ENCODE data around the gene MTCP1.
A peak's percentile ranks its signal among the peaks of the same experiment; 100 is the strongest.

Gene MTCP1

GRCh38 chrX:155053656-155054055, 17.3 kb downstream of the MTCP1 start:
- no peak for DNase-seq

GRCh38 chrX:155052738-155053498, 18.0 kb downstream of the MTCP1 start:
- DNase-seq = no peak

GRCh38 chrX:155048977-155049619, 21.8 kb downstream of the MTCP1 start:
- DNase-seq = peak; percentile 40 to 63

- DNase-seq = no peak
These were observed 24.0 kb downstream of the MTCP1 start for GRCh38 chrX:155046811-155047528.

GRCh38 chrX:155046129-155046810, 24.7 kb downstream of the MTCP1 start:
- DNase-seq = no peak

GRCh38 chrX:155035688-155036087, 35.2 kb downstream of the MTCP1 start:
- no peak for DNase-seq

- no peak for DNase-seq
These were observed 39.3 kb downstream of the MTCP1 start for GRCh38 chrX:155031657-155032056.

DNA sequence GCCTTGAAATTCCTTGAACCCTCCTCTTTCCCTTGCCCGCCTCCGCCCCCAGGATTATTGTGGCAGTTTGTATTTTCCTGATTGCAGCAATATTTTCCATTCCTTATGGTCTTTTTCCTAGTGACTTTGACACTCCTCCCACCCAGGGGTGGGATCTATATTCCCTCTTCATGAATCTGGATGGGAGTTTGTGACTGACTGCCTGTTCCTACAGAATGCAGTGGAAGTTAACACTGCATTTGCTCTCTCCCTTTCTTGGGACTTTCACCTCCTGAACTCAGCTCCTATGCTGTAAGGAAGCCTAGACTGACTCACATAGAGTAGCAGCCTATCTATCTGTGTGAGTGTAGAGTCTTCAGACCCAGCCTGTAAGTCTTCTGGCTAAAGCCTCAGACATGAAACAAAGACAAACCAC, 42.1 kb downstream of the MTCP1 start:
- DNase-seq = no peak

DNA sequence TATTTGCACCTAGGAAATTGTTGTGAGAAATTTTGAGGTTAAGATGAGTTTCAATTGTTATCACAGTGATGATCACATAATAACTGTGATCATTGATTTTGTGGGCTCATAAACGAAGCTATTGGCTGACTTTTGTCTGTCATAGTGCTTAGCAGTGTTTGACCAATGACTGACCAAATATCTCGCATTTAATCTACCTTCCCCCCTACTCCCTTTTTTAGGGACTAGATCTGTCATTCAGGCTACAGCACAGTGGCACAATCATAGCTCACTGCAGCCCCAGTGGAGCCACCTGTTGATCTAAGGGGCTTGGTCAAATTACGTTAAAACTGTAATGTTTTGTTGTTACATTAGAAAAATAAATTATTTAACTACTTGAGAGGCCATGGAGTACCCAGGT, 42.8 kb downstream of the MTCP1 start:
- no peak for DNase-seq

- peak in 1 of 2 donors; percentile 40 for DNase-seq
These were observed 43.3 kb downstream of the MTCP1 start for GRCh38 chrX:155027509-155028066.

DNA sequence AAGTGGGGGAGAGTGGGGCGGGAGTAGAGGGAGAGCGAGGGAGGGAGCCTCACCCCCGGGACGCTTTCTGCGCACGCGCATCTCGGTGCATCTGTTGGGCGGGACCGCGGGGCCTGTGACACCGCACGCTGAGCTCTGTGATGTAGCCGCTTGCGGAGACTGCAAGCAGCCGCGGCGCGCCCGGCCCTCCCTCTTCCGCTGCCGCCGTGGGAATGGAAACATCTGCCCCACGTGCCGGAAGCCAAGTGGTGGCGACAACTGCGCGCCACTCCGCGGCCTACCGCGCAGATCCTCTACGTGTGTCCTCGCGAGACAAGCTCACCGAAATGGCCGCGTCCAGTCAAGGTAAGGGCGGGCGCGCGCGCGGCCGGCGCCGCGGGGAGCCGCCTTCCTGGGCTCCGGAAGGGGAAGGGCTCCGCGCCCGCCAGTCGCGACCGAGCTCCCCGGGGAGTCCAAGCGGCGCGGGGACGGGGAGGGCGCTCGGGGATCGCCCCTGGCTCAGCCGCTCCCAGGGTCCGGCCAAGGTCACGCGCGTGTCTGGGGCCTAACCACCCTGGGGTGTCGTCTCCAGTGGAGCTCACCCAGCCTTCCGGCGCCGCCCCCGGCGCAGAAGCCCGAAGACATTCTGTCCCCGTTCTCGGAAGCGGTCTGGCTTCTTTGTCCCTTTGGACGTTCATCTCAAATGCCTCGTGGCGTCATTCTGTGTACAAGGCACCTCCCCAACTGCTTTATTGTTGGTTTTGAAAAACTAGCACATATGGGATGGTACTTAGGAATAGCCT, 44.0 kb downstream of the MTCP1 start, which contains the start of gene FUNDC2:
Gene FUNDC2 (plus strand): TSS at position 118 of the 782 bp plus-strand sequence. CDS start 95 bp downstream, at position 213.
- DNase-seq = peak; percentile 97

DNA sequence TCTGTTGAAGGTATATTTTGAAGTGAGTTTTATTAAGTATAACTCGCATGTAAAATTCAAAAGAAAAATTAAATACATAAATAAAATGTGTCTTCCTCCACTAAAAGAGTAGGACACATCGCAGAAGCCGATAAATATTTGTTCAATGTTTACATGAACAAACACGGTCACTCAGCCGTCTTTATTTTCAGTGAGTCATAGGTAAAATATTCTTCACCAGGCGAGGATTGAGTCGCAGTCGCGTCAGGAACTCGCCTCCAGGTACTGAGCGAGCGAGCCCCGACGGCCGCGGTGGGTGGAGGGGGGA, 44.6 kb downstream of the MTCP1 start:
- DNase-seq = no peak

DNA sequence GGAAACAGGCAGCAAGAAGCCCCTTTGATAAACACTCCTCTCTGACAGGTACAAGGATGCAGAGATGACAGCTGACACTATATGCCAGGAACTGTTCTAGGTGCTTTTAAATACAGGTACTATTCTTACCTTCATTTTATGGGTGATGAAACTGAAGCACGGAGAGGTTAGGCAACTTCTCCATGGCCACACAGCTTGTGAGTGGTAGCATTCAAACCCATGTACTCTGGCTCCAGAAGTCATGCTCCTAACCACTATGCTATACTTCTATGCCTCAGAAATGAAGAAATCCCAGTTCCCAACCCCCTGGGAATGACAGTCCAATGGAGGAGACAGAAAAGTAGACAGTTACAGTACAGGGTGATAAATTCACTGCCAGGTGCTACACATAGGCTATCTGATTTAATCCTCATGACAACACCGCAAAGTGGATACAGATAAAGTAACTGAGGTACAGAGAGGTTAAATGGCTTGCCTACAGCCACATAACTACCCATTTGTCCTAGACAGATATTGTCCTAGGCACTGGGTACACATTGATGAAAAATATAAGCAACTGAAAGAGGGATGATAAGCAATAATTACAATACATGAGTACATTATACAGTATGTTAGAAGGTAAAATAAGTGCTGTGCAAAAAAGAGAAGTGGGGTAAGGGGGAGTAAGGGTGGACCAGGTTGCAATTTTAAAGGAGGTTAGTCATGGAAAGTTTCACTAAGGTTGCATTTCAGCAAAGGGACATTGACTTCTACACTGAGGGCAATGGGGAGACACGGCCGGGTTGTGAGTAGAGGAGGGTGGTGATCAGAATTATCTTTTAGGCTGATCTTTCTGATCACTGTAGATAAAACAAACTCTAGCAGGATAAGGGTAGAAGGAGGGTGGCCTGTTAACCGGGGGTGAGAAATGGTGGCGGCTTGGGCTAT, 46.8 kb downstream of the MTCP1 start:
- DNase-seq = no peak

DNA sequence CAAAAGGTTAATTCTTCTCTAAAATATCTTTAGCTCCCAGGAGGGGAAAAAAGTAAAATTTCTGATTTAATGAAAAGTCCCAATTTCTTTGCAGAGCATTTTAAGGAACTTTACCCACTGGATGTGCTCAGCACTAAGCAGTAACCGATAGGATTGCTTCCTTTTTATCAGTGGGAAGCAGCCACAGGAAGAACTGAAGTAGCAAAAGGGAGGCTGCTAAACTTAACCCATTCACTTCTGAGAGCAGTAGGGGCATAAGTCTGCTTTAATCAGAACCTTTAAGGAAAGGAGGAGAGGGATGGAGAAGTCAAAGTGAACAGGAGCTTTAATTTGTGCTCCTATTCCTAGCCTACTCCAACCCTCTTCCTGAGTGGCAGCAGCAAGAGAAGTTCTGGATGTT, 48.4 kb downstream of the MTCP1 start, which contains the start of gene F8:
Gene F8 (minus strand): TSS at position 139 of the 400 bp plus-strand sequence. CDS start 171 bp downstream, outside the sequence.
- DNase-seq = no peak

GRCh38 chrX:155020591-155020990, 50.3 kb downstream of the MTCP1 start:
- no peak for DNase-seq

Data from CD4-positive, alpha-beta T cell treated with Interferon alpha-2 for 1 hour (primary cell).